NCI-H146 treated with DMSO at 0.1 percent for 48 hours (cell line): Measurements from ENCODE around the gene FHIP2A.
A peak's percentile ranks its signal among the peaks of the same experiment; 100 is the strongest.
"Not testable (repeated sequence)": the region's sequence is repeated elsewhere in the genome, so short reads cannot be mapped to it uniquely, and the experiment has no call there.

ENCODE experiments used
- DNase-seq: peaks from one replicate; lab custom pipeline; 2025; ENCODE audit not compliant: unreplicated experiment; lab: John Stamatoyannopoulos, UW

FHIP2A gene

GRCh38 chr10:114816308-114816707 lies 5.3 kb upstream of the FHIP2A start:
- no peak for DNase-seq

- DNase-seq, result no peak
Measured at GRCh38 chr10:114819322-114819721, 2.3 kb upstream of the FHIP2A start.

GRCh38 chr10:114821915-114822443 lies 399 bp downstream of the FHIP2A start:
- peak; percentile 30 for DNase-seq

GRCh38 chr10:114822444-114823076 lies 980 bp downstream of the FHIP2A start:
- DNase-seq, result peak; percentile 12

- DNase-seq, result no peak
Measured at GRCh38 chr10:114823077-114823463, 1.5 kb downstream of the FHIP2A start.

- DNase-seq, result no peak
Measured at GRCh38 chr10:114824391-114824790, 2.8 kb downstream of the FHIP2A start.

- DNase-seq, result no peak
Measured at GRCh38 chr10:114825513-114826253, 4.1 kb downstream of the FHIP2A start.

- DNase-seq, result no peak
Measured at GRCh38 chr10:114829160-114829909, 7.8 kb downstream of the FHIP2A start.

- DNase-seq, result no peak
Measured at GRCh38 chr10:114831186-114831867, 9.7 kb downstream of the FHIP2A start.

- DNase-seq, result no peak
Measured at GRCh38 chr10:114837690-114838089, 16.1 kb downstream of the FHIP2A start.

GRCh38 chr10:114839901-114840300 lies 18.3 kb downstream of the FHIP2A start:
- DNase-seq, result no peak

GRCh38 chr10:114845978-114846693 lies 24.6 kb downstream of the FHIP2A start:
- DNase-seq, result no peak

- DNase-seq, result not testable (repeated sequence)
Measured at GRCh38 chr10:114847517-114847916, 25.9 kb downstream of the FHIP2A start.

GRCh38 chr10:114849674-114850073 lies 28.1 kb downstream of the FHIP2A start:
- DNase-seq, result no peak

- DNase-seq, result no peak
Measured at GRCh38 chr10:114850126-114850525, 28.5 kb downstream of the FHIP2A start.

- DNase-seq, result no peak
Measured at GRCh38 chr10:114851336-114851735, 29.8 kb downstream of the FHIP2A start.

- DNase-seq, result no peak
Measured at GRCh38 chr10:114852197-114852596, 30.6 kb downstream of the FHIP2A start.

GRCh38 chr10:114854906-114855305 lies 33.3 kb downstream of the FHIP2A start:
- no peak for DNase-seq

- no peak for DNase-seq
Measured at GRCh38 chr10:114855776-114856543, 34.4 kb downstream of the FHIP2A start.
